Immature natural killer cell (primary cell): ENCODE results near the gene RSKR. TPM values are rescaled to one million over a fixed set of nuclear protein-coding genes. Genes with fewer than 3 reads are reported as not detected.
"Not testable (repeated sequence)": the region's sequence is repeated elsewhere in the genome, so short reads cannot be mapped to it uniquely, and the experiment has no call there.

ENCODE experiments used
- DNase-seq, 3 donors: peaks; one replicate each; pipeline ENCODE4 v3.0.0; 2022; ENCODE audit warnings: mixed read lengths in 1 of 3
- H3K27ac Mint-ChIP-seq, 6 donors: one replicate each; pipeline ENCODE4 v1.8.0; 2020; ENCODE audit warnings: mixed read lengths in 6 of 6, mild to moderate bottlenecking in 5 of 6, inconsistent platforms in 4 of 6, moderate library complexity in 3 of 6
- H3K27me3 Mint-ChIP-seq, 3 donors: one replicate each; pipeline ENCODE4 v1.8.0; 2020 to 2021; ENCODE audit warnings: low read depth in 3 of 3, mild to moderate bottlenecking in 3 of 3, mixed read lengths in 3 of 3, moderate library complexity in 3 of 3, inconsistent platforms in 1 of 3
- H3K36me3 Mint-ChIP-seq, 3 donors: one replicate each; pipeline ENCODE4 v1.8.0; 2020; ENCODE audit warnings: mixed read lengths in 3 of 3, inconsistent platforms in 2 of 3, mild to moderate bottlenecking in 2 of 3
- H3K4me1 Mint-ChIP-seq, 2 donors: one replicate each; pipeline ENCODE4 v1.8.0; 2020; ENCODE audit warnings: inconsistent platforms in 2 of 2, mild to moderate bottlenecking in 2 of 2, mixed read lengths in 2 of 2, moderate library complexity in 1 of 2
- H3K4me3 Mint-ChIP-seq, 5 donors: one replicate each; pipeline ENCODE4 v1.8.0; 2020; ENCODE audit warnings: mild to moderate bottlenecking in 5 of 5, mixed read lengths in 5 of 5, inconsistent platforms in 3 of 5, moderate library complexity in 3 of 5
- H3K9me3 Mint-ChIP-seq, 6 donors: one replicate each; pipeline ENCODE4 v1.8.0; 2020; ENCODE audit warnings: mild to moderate bottlenecking in 6 of 6, mixed read lengths in 6 of 6, inconsistent platforms in 4 of 6, moderate library complexity in 3 of 6
- polyA plus RNA-seq, 3 donors: library from polyadenylated mRNA; unstranded; fragments of 300-500 nt; fragmentation: Illumina TruSeq; gene quantifications; one replicate each; pipeline ENCODE4 v1.2.3, GENCODE V29; 2021

Gene RSKR
- polyA plus RNA-seq, 3 donors from 2014 or later: 0.73 TPM; not detected in 2

GRCh38 chr17:28580959-28581358 is 33.0 kb downstream of the RSKR start:
- H3K4me1 Mint-ChIP-seq: peaks cover 12 to 16% of the 10 kb centered on the region in 2 donors
- peak overlapping the region in 1 of 6 donors; percentile 71 for H3K27ac Mint-ChIP-seq
- no peak for DNase-seq
- peaks cover 3 to 11% (median 3%) of the 10 kb centered on the region in 3 donors for H3K36me3 Mint-ChIP-seq
- H3K9me3 Mint-ChIP-seq: no peaks in the 10 kb centered on the region
- peaks cover 0 to 3% (median 0%) of the 10 kb centered on the region in 3 donors for H3K27me3 Mint-ChIP-seq
- H3K4me3 Mint-ChIP-seq: no peak overlapping the region

- H3K27me3 Mint-ChIP-seq: no peaks in the 10 kb centered on the region
- no peak overlapping the region for H3K4me3 Mint-ChIP-seq
- H3K36me3 Mint-ChIP-seq: peaks cover 0 to 6% (median under 1%) of the 10 kb centered on the region in 3 donors
- H3K9me3 Mint-ChIP-seq: no peaks in the 10 kb centered on the region
- no peak overlapping the region for H3K27ac Mint-ChIP-seq
- no peak for DNase-seq
- H3K4me1 Mint-ChIP-seq: peaks cover 14 to 20% of the 10 kb centered on the region in 2 donors
These were observed 34.5 kb downstream of the RSKR start for GRCh38 chr17:28579526-28579925.

GRCh38 chr17:28578246-28579195 is 35.5 kb downstream of the RSKR start:
- H3K36me3 Mint-ChIP-seq: peaks cover 0 to 4% (median 0%) of the 10 kb centered on the region in 3 donors
- H3K27ac Mint-ChIP-seq: no peak overlapping the region
- DNase-seq: no peak
- H3K4me3 Mint-ChIP-seq: no peak overlapping the region
- H3K9me3 Mint-ChIP-seq: no peaks in the 10 kb centered on the region
- H3K27me3 Mint-ChIP-seq: no peaks in the 10 kb centered on the region
- H3K4me1 Mint-ChIP-seq: peaks cover 14 to 20% of the 10 kb centered on the region in 2 donors

- H3K36me3 Mint-ChIP-seq: peaks cover 0 to 4% (median 0%) of the 10 kb centered on the region in 3 donors
- H3K4me1 Mint-ChIP-seq: peaks cover 21 to 27% of the 10 kb centered on the region in 2 donors
- H3K9me3 Mint-ChIP-seq: no peaks in the 10 kb centered on the region
- H3K27ac Mint-ChIP-seq: no peak overlapping the region
- no peaks in the 10 kb centered on the region for H3K27me3 Mint-ChIP-seq
- peak overlapping the region in 2 of 5 donors; percentile 4 to 82 for H3K4me3 Mint-ChIP-seq
- no peak for DNase-seq
These were observed 36.5 kb downstream of the RSKR start for GRCh38 chr17:28577466-28577824.

GRCh38 chr17:28576758-28577465 is 37.1 kb downstream of the RSKR start, which contains the start of gene ALDOC:
TSS of gene ALDOC (minus strand) at chr17:28576895. CDS start at chr17:28575532, 1,363 bp downstream.
- Mint-ChIP-seq H3K4me1 (peaks cover 26 to 33% of the 10 kb centered on the region in 2 donors), H3K27ac (peak within 1 kb of the TSS; percentile 34 to 91 (median 81)), H3K9me3 (no peaks in the 10 kb centered on the region), H3K36me3 (peaks cover 0 to 4% (median 0%) of the 10 kb centered on the region in 3 donors), H3K27me3 (no peaks in the 10 kb centered on the region), H3K4me3 (peak within 1 kb of the TSS; percentile 70 to 86 (median 80))
- DNase-seq: peak; percentile 96 to 98 (median 97)

- H3K27ac Mint-ChIP-seq: peak overlapping the region in 4 of 6 donors; percentile 65 to 91 (median 76)
- not testable (repeated sequence) for H3K9me3 Mint-ChIP-seq, H3K27me3 Mint-ChIP-seq, H3K36me3 Mint-ChIP-seq, DNase-seq
- peak overlapping the region; percentile 70 to 86 (median 80) for H3K4me3 Mint-ChIP-seq
- H3K4me1 Mint-ChIP-seq: peaks cover 32 to 37% of the 10 kb centered on the region in 2 donors
These were observed 38.0 kb downstream of the RSKR start for GRCh38 chr17:28576016-28576415.

- H3K9me3 Mint-ChIP-seq: no peaks in the 10 kb centered on the region
- H3K4me1 Mint-ChIP-seq: peaks cover 39 to 43% of the 10 kb centered on the region in 2 donors
- no peak for DNase-seq
- peaks cover 0 to 4% (median 0%) of the 10 kb centered on the region in 3 donors for H3K36me3 Mint-ChIP-seq
- peak overlapping the region in 1 of 5 donors; percentile 13 for H3K4me3 Mint-ChIP-seq
- peaks cover 2 to 4% (median 3%) of the 10 kb centered on the region in 3 donors for H3K27me3 Mint-ChIP-seq
- no peak overlapping the region for H3K27ac Mint-ChIP-seq
These were observed 38.7 kb downstream of the RSKR start for GRCh38 chr17:28575126-28575795.

- Mint-ChIP-seq H3K36me3 (peaks cover 0 to 4% (median 0%) of the 10 kb centered on the region in 3 donors), H3K27me3 (peaks cover 2 to 4% (median 3%) of the 10 kb centered on the region in 3 donors), H3K27ac (peak overlapping the region in 1 of 6 donors; percentile 40), H3K4me3 (peak overlapping the region in 2 of 5 donors; percentile 35 to 53), H3K9me3 (no peaks in the 10 kb centered on the region), H3K4me1 (peaks cover 47 to 51% of the 10 kb centered on the region in 2 donors)
- DNase-seq: no peak
These were observed 39.5 kb downstream of the RSKR start for GRCh38 chr17:28574526-28574925.

- no peak for DNase-seq
- Mint-ChIP-seq H3K4me3 (peak overlapping the region in 2 of 5 donors; percentile 35 to 53), H3K36me3 (peaks cover 0 to 4% (median 0%) of the 10 kb centered on the region in 3 donors), H3K9me3 (no peaks in the 10 kb centered on the region), H3K27ac (peak overlapping the region in 1 of 6 donors; percentile 40), H3K27me3 (peaks cover 2 to 4% (median 3%) of the 10 kb centered on the region in 3 donors), H3K4me1 (peaks cover 51 to 53% of the 10 kb centered on the region in 2 donors)
These were observed 40.0 kb downstream of the RSKR start for GRCh38 chr17:28573966-28574480.

- no peak for DNase-seq
- H3K4me1 Mint-ChIP-seq: peaks cover 54 to 55% of the 10 kb centered on the region in 2 donors
- no peaks in the 10 kb centered on the region for H3K9me3 Mint-ChIP-seq
- peaks cover 2 to 4% (median 3%) of the 10 kb centered on the region in 3 donors for H3K27me3 Mint-ChIP-seq
- peak overlapping the region in 1 of 5 donors; percentile 9 for H3K4me3 Mint-ChIP-seq
- peak overlapping the region in 1 of 6 donors; percentile 61 for H3K27ac Mint-ChIP-seq
- H3K36me3 Mint-ChIP-seq: peaks cover 0 to 4% (median 0%) of the 10 kb centered on the region in 3 donors
These were observed 40.5 kb downstream of the RSKR start for GRCh38 chr17:28573521-28573920.

GRCh38 chr17:28573040-28573380 is 41.0 kb downstream of the RSKR start:
- Mint-ChIP-seq H3K4me1 (peaks cover 58 to 59% of the 10 kb centered on the region in 2 donors), H3K36me3 (peaks cover 0 to 4% (median 3%) of the 10 kb centered on the region in 3 donors), H3K27ac (peak overlapping the region in 4 of 6 donors; percentile 61 to 95 (median 91)), H3K4me3 (peak overlapping the region in 3 of 5 donors; percentile 9 to 98 (median 94)), H3K9me3 (no peaks in the 10 kb centered on the region), H3K27me3 (peaks cover 2 to 4% (median 3%) of the 10 kb centered on the region in 3 donors)
- no peak for DNase-seq

GRCh38 chr17:28572259-28573039 is 41.5 kb downstream of the RSKR start:
- H3K36me3 Mint-ChIP-seq: peaks cover 0 to 8% (median 4%) of the 10 kb centered on the region in 3 donors
- H3K27me3 Mint-ChIP-seq: peaks cover 2 to 4% (median 3%) of the 10 kb centered on the region in 3 donors
- no peak for DNase-seq
- H3K9me3 Mint-ChIP-seq: no peaks in the 10 kb centered on the region
- peaks cover 62 to 64% of the 10 kb centered on the region in 2 donors for H3K4me1 Mint-ChIP-seq
- peak overlapping the region; percentile 89 to 95 (median 93) for H3K27ac Mint-ChIP-seq
- H3K4me3 Mint-ChIP-seq: peak overlapping the region; percentile 91 to 98 (median 94)
